HG03103 (cell line): ENCODE data around the gene TKT.

Source experiments
- ATAC-seq: cut with Tn5 transposase; IDR thresholded peaks from one replicate; pipeline ENCODE4 v1.9.1; 2021; ENCODE audit warnings: low read depth; ENCODE audit not compliant: unreplicated experiment

The TKT gene

DNA sequence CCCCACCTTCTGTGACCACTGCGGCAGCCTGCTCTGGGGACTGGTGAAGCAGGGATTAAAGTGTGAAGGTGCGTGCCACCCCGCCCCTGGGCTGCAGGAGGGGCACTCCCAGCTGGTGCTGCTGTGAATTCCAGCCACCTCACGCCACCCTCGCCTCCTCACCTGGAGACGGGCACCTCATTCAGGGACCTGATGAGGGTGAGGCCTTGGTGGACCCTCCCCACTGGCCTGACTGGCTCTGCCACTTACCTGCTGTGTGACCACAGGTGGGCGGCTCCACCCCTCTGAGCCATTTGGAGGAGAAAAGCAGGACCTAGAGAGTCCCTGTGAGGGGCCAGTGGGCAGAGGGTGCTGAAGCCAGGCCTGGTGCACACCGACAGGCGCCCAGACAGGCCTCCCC lies 72.3 kb downstream of the TKT start:
- ATAC-seq = no peak

GRCh38 chr3:53182764-53183355 lies 73.0 kb downstream of the TKT start:
- ATAC-seq = no peak

DNA sequence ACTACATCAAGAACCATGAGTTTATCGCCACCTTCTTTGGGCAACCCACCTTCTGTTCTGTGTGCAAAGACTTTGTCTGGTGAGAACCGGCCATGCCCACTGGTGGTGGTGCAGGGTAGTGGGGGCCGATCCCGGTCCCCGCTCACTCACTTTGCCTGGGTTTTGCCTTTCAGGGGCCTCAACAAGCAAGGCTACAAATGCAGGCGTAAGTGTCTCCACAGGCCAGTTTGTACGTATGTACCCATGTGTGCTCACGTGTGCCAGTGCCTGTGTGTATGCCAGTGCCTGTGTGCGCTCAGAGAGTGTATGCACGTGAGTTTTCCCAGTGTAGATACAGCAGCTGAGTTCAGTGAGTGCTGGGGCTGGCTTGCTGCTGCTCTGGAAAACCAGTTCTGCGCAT lies 74.3 kb downstream of the TKT start:
- ATAC-seq = no peak

DNA sequence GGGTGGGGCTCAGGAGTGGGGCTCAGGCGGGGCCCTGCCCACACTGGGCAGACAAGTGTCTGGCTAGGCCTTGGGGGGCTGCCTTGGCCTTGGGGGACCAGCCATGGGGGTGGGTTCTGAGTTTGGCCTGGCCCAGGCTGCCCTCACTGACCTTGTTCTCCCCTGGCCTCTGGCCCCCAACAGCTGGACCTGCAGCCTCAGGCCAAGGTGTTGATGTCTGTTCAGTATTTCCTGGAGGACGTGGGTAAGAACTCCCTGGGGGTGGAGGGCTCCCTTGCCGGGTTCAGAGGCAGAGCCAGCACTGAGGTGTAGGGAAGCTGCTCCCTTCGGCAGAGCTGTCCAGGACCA lies 74.8 kb downstream of the TKT start:
- no peak for ATAC-seq

- peak; percentile 94 for ATAC-seq
Measured at GRCh38 chr3:53180305-53181023, 75.4 kb downstream of the TKT start.

DNA sequence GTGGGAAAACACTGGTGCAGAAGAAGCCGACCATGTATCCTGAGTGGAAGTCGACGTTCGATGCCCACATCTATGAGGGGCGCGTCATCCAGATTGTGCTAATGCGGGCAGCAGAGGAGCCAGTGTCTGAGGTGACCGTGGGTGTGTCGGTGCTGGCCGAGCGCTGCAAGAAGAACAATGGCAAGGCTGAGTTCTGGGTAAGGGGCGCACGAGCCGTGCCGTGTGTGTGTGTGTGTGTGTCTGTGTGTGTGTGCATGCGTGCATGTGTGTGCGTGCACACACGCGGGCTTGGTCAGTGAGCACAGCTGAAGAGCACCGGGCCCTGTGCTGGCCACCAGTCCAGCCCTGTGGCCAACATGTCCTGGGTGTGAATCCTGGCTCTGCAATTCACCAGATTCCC lies 76.2 kb downstream of the TKT start:
- no peak for ATAC-seq

GRCh38 chr3:53178246-53178645 lies 77.6 kb downstream of the TKT start:
- ATAC-seq = no peak

DNA sequence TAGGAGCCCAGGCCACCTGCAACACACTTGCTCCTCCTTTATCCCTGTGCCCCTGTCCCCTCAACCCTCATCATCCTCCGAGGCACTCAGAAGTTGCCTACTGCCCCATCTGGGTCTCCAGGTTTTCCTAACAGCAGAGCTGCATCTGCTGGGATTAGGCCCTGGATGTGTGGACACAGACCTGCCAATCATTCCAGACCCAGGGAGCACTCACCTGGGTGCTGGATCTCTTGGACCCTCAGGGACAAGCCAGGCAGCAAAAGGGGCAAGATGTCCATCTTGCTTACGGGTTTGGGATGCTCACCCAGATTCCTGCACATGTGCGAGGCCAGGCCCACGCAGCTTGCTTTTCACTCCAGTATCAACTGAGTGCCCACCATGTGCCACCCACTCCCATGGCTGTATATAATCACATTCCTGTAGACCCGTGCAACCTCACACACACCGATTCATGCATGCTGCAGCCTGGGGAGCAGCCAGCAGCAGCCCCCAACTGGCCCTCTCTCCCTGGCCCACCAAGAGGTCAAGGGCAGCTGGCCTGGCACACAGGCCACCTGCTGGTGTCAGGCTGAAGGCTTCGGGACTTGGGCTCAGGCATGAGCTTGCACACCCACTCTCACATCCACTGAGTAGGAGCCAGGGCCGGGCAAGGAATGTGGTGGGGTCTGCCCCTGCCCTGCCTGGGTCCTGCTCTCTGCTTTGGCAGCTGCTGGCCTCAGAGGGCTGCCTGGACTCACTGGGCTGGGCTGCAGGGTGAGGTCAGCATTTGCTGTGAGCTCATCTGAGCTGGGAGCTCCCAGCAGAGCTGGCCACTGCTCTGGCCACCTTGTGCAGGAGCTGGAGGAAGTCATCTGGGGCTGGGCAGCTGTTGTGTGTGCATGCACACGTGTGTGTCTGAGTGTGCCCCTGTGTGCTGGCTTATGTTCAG lies 79.9 kb downstream of the TKT start:
- no peak for ATAC-seq
